MM.1S (cell line): ENCODE measurements around the gene SMCO4.

Experiments
- DNase-seq: peaks from one replicate; pipeline ENCODE4 v3.0.0-alpha.2; 2015
- H2AFZ ChIP-seq: fragments of 300-600 bp; sonication (generic); 2 replicates; pipeline ENCODE4 v1.6.0; 2016; ENCODE audit warnings: antibody characterized with exemption, low read length
- H3F3A ChIP-seq: fragments of 300-600 bp; sonication (generic); 2 replicates; pipeline ENCODE4 v1.6.1; 2016; ENCODE audit warnings: mild to moderate bottlenecking, antibody characterized with exemption, low read length, moderate library complexity, mixed read lengths; ENCODE audit not compliant: insufficient read depth
- H3K27ac ChIP-seq: fragments of 300-600 bp; sonication (generic); 2 replicates; pipeline ENCODE4 v1.5.1; 2016; ENCODE audit warnings: mild to moderate bottlenecking, low read length
- H3K27me3 ChIP-seq: fragments of 300-600 bp; sonication (generic); replicated peaks from 2 replicates; pipeline ENCODE4 v1.6.0; 2016; ENCODE audit warnings: low read length; ENCODE audit not compliant: insufficient read depth
- H3K36me3 ChIP-seq: fragments of 300-600 bp; sonication (generic); replicated peaks from 2 replicates; pipeline ENCODE4 v1.6.1; 2016; ENCODE audit warnings: mild to moderate bottlenecking, low read length, mixed read lengths; ENCODE audit not compliant: insufficient read depth
- H3K4me1 ChIP-seq: fragments of 300-600 bp; sonication (generic); 2 replicates; pipeline ENCODE4 v1.6.1; 2016; ENCODE audit warnings: low read length, mixed read lengths
- H3K4me2 ChIP-seq: fragments of 300-600 bp; sonication (generic); 2 replicates; pipeline ENCODE4 v1.6.0; 2016; ENCODE audit warnings: low read depth, low read length
- H3K4me3 ChIP-seq: fragments of 300-600 bp; sonication (generic); 2 replicates; pipeline ENCODE4 v1.5.1; 2016; ENCODE audit warnings: low read length, mixed read lengths
- H3K79me2 ChIP-seq: fragments of 300-600 bp; sonication (generic); 2 replicates; pipeline ENCODE4 v1.6.1; 2016; ENCODE audit warnings: mixed run types, low read length, mixed read lengths
- H3K9ac ChIP-seq: fragments of 300-600 bp; sonication (generic); 2 replicates; pipeline ENCODE4 v1.6.1; 2016; ENCODE audit warnings: low read length, mixed read lengths
- H3K9me2 ChIP-seq: fragments of 300-600 bp; sonication (generic); replicated peaks from 2 replicates; pipeline ENCODE4 v1.6.1; 2016; ENCODE audit warnings: mild to moderate bottlenecking, low read length, mixed read lengths; ENCODE audit not compliant: insufficient read depth
- H3K9me3 ChIP-seq: fragments of 300-600 bp; sonication (generic); replicated peaks from 2 replicates; pipeline ENCODE4 v1.6.1; 2016; ENCODE audit warnings: mild to moderate bottlenecking, low read length, mixed read lengths; ENCODE audit not compliant: insufficient read depth
- H4K20me1 ChIP-seq: fragments of 300-600 bp; sonication (generic); 2 replicates; pipeline ENCODE4 v1.6.1; 2016; ENCODE audit warnings: mild to moderate bottlenecking, low read length, moderate library complexity, mixed read lengths; ENCODE audit not compliant: insufficient read depth
- CTCF ChIP-seq: fragments of 300-600 bp; sonication (generic); IDR thresholded peaks from 2 replicates; pipeline ENCODE4 v1.5.1; 2016; ENCODE audit warnings: antibody characterized with exemption, low read length, mixed read lengths
- EZH2 ChIP-seq: fragments of 300-600 bp; sonication (generic); optimal IDR thresholded peaks from 2 replicates; pipeline ENCODE3; 2017; ENCODE audit warnings: low read depth, mild to moderate bottlenecking, antibody characterized with exemption, low read length, mixed read lengths
- EZH2phosphoT487 ChIP-seq: fragments of 300-600 bp; sonication (generic); IDR thresholded peaks from 2 replicates; pipeline ENCODE4 v1.6.1; 2018; ENCODE audit warnings: antibody characterized with exemption, low read length

The SMCO4 gene

GRCh38 chr11:93563857-93564256, 20.7 kb upstream of the SMCO4 start:
- TF ChIP-seq EZH2 (no peak), EZH2phosphoT487 (no peak), CTCF (no peak)
- no peaks in the 10 kb centered on the region for H3K27me3 ChIP-seq
- no peak overlapping the region for H3K4me3 ChIP-seq
- H3K79me2 ChIP-seq: no peaks in the 10 kb centered on the region
- DNase-seq: no peak
- no peaks in the 10 kb centered on the region for H3K9me2 ChIP-seq
- H3K9me3 ChIP-seq: no peaks in the 10 kb centered on the region
- H3K36me3 ChIP-seq: no peaks in the 10 kb centered on the region
- no peaks in the 10 kb centered on the region for H3K4me1 ChIP-seq
- H2AFZ ChIP-seq: no peak overlapping the region
- no peak overlapping the region for H3K27ac ChIP-seq
- no peaks in the 10 kb centered on the region for H3F3A ChIP-seq
- no peak overlapping the region for H3K9ac ChIP-seq
- H3K4me2 ChIP-seq: no peak overlapping the region
- H4K20me1 ChIP-seq: no peaks in the 10 kb centered on the region

- no peaks in the 10 kb centered on the region for H3K36me3 ChIP-seq
- TF ChIP-seq CTCF (no peak), EZH2 (no peak), EZH2phosphoT487 (no peak)
- H3K9me2 ChIP-seq: no peaks in the 10 kb centered on the region
- no peaks in the 10 kb centered on the region for H3K27me3 ChIP-seq
- H3K4me1 ChIP-seq: no peaks in the 10 kb centered on the region
- no peaks in the 10 kb centered on the region for H3K79me2 ChIP-seq
- H4K20me1 ChIP-seq: no peaks in the 10 kb centered on the region
- no peaks in the 10 kb centered on the region for H3F3A ChIP-seq
- no peak for DNase-seq
- no peak overlapping the region for H2AFZ ChIP-seq
- no peak overlapping the region for H3K9ac ChIP-seq
- no peak overlapping the region for H3K4me3 ChIP-seq
- H3K4me2 ChIP-seq: no peak overlapping the region
- no peaks in the 10 kb centered on the region for H3K9me3 ChIP-seq
- H3K27ac ChIP-seq: no peak overlapping the region
Measured at GRCh38 chr11:93560199-93560932, 17.2 kb upstream of the SMCO4 start.

GRCh38 chr11:93559681-93560080, 16.5 kb upstream of the SMCO4 start:
- Histone ChIP-seq H3K9me3 (no peaks in the 10 kb centered on the region), H2AFZ (no peak overlapping the region), H3F3A (no peaks in the 10 kb centered on the region), H3K79me2 (no peaks in the 10 kb centered on the region), H3K36me3 (no peaks in the 10 kb centered on the region), H4K20me1 (no peaks in the 10 kb centered on the region), H3K27ac (no peak overlapping the region), H3K9me2 (no peaks in the 10 kb centered on the region), H3K27me3 (no peaks in the 10 kb centered on the region), H3K4me3 (no peak overlapping the region), H3K4me1 (no peaks in the 10 kb centered on the region), H3K9ac (no peak overlapping the region), H3K4me2 (no peak overlapping the region)
- no peak for TF ChIP-seq CTCF
- TF ChIP-seq EZH2phosphoT487: no peak
- TF ChIP-seq EZH2: no peak
- no peak for DNase-seq
